Liver (tissue), 9 donors: ENCODE data around the gene PROS1. TPM values are rescaled to one million over a fixed set of nuclear protein-coding genes. Genes with fewer than 3 reads are reported as not detected.
"Not testable (repeated sequence)": the region's sequence is repeated elsewhere in the genome, so short reads cannot be mapped to it uniquely, and the experiment has no call there.

ENCODE experiments used
- DNase-seq: peaks from one replicate; pipeline ENCODE4 v3.0.0-alpha.2; 2017; ENCODE audit warnings: low spot score
- H3K27ac ChIP-seq, 2 donors: one replicate each; pipeline ENCODE4 v1.7.0; 2013; ENCODE audit warnings: inconsistent platforms in 2 of 2, low read length in 2 of 2, control low read depth in 1 of 2, low read depth in 1 of 2, mild to moderate bottlenecking in 1 of 2
- H3K27me3 ChIP-seq, 4 donors: one replicate each; pipeline versions ENCODE4 v1.6.1 to v1.7.0; 2013; ENCODE audit warnings: low read length in 3 of 4, inconsistent platforms in 1 of 4, mild to moderate bottlenecking in 1 of 4, moderate library complexity in 1 of 4; ENCODE audit not compliant: control insufficient read depth in 4 of 4, insufficient read depth in 4 of 4
- H3K36me3 ChIP-seq, 4 donors: one replicate each; pipeline versions ENCODE4 v1.6.1 to v1.7.0; 2013; ENCODE audit warnings: low read length in 3 of 4, mild to moderate bottlenecking in 3 of 4, low read depth in 1 of 4, moderate library complexity in 1 of 4; ENCODE audit not compliant: control insufficient read depth in 4 of 4, insufficient read depth in 3 of 4
- H3K4me1 ChIP-seq, 4 donors: one replicate each; pipeline versions ENCODE4 v1.6.1 to v1.7.0; 2013; ENCODE audit warnings: low read length in 3 of 4, mild to moderate bottlenecking in 3 of 4, moderate library complexity in 1 of 4; ENCODE audit not compliant: control insufficient read depth in 4 of 4, insufficient read depth in 4 of 4
- H3K4me3 ChIP-seq, 3 donors: one replicate each; pipeline versions ENCODE4 v1.6.1 to v1.7.0; 2013; ENCODE audit warnings: low read length in 3 of 3, control low read depth in 1 of 3, low read depth in 1 of 3, mild to moderate bottlenecking in 1 of 3
- H3K9ac ChIP-seq, 2 donors: one replicate each; pipeline ENCODE4 v1.7.0; 2013; ENCODE audit warnings: low read length in 2 of 2, mild to moderate bottlenecking in 2 of 2, moderate library complexity in 2 of 2, control low read depth in 1 of 2, low read depth in 1 of 2
- H3K9me3 ChIP-seq, 4 donors: one replicate each; pipeline versions ENCODE4 v1.6.1 to v1.7.0; 2013; ENCODE audit warnings: low read length in 3 of 4; ENCODE audit not compliant: control insufficient read depth in 4 of 4
- EGR1 ChIP-seq, 2 donors: IDR thresholded peaks; 2 replicates each; pipeline ENCODE4 v1.6.1; 2016 to 2018; ENCODE audit warnings: antibody characterized with exemption in 2 of 2, low read depth in 2 of 2
- FOXA1 ChIP-seq: IDR thresholded peaks from 2 replicates; pipeline ENCODE4 v1.6.1; 2016; ENCODE audit warnings: antibody characterized with exemption
- FOXA2 ChIP-seq: IDR thresholded peaks from 2 replicates; pipeline ENCODE4 v1.6.1; 2016; ENCODE audit warnings: antibody characterized with exemption
- GABPA ChIP-seq, 2 donors: IDR thresholded peaks in 1 of 2; conservative IDR thresholded peaks in 1 of 2; 2 replicates each; pipeline ENCODE4 v1.6.1; 2016; ENCODE audit warnings: antibody characterized with exemption in 2 of 2, mild to moderate bottlenecking in 1 of 2, moderate library complexity in 1 of 2
- HNF4A ChIP-seq, 2 donors: conservative IDR thresholded peaks; 2 replicates each; pipeline ENCODE4 v1.6.1; 2016; ENCODE audit warnings: antibody characterized with exemption in 2 of 2, mild to moderate bottlenecking in 2 of 2
- HNF4G ChIP-seq: IDR thresholded peaks from 2 replicates; pipeline ENCODE4 v1.6.1; 2016; ENCODE audit warnings: antibody characterized with exemption
- JUND ChIP-seq, 2 donors: IDR thresholded peaks; 2 replicates each; pipeline ENCODE4 v1.6.1; 2016; ENCODE audit warnings: antibody characterized with exemption in 2 of 2
- NR2F2 ChIP-seq: IDR thresholded peaks from 2 replicates; pipeline ENCODE4 v1.6.1; 2016; ENCODE audit warnings: antibody characterized with exemption
- RXRA ChIP-seq, 2 donors: IDR thresholded peaks; 2 replicates each; pipeline ENCODE4 v1.6.1; 2017 to 2018; ENCODE audit warnings: antibody characterized with exemption in 2 of 2, mild to moderate bottlenecking in 1 of 2
- SP1 ChIP-seq: IDR thresholded peaks from 2 replicates; pipeline ENCODE4 v1.6.1; 2018; ENCODE audit warnings: antibody characterized with exemption, mild to moderate bottlenecking
- TAF1 ChIP-seq: conservative IDR thresholded peaks from 2 replicates; pipeline ENCODE4 v1.6.1; 2016; ENCODE audit warnings: antibody characterized with exemption, mild to moderate bottlenecking
- YY1 ChIP-seq: IDR thresholded peaks from 2 replicates; pipeline ENCODE4 v1.6.1; 2016; ENCODE audit warnings: antibody characterized with exemption, mild to moderate bottlenecking
- WGBS: extraction: QIAGEN DNeasy Blood & Tissue Kit; methylation state at CpG from one replicate; pipeline ENCODE4 v1.1.7; 2013; 5-methylcytosine and 5-hydroxymethylcytosine counted together
- polyA plus RNA-seq, 2 donors: library from polyadenylated mRNA; stranded (reverse) in 1 of 2; unstranded in 1 of 2; fragments of 200-250 nt in 1 of 2; fragments of >200 nt in 1 of 2; fragmentation: Nextera tagmentation in 1 of 2; extraction: Ambion mirVana in 1 of 2; gene quantifications; one replicate each; pipeline versions ENCODE4 v1.2.1 to v1.2.3, GENCODE V29; 2013 to 2015
- total RNA-seq, 2 donors: library from RNA; depleted of rRNA; stranded (reverse); fragments of >200 nt; gene quantifications; one replicate each; pipeline ENCODE4 v1.2.3, GENCODE V29; 2014
- TF ChIP-seq, protein P1 (sequence below): IDR thresholded peaks from 2 replicates; pipeline ENCODE4 v1.6.1; 2016; ENCODE audit warnings: antibody characterized with exemption, mild to moderate bottlenecking
- TF ChIP-seq, protein P2 (sequence below): fragments of 150-350 bp; IDR thresholded peaks from 2 replicates; pipeline ENCODE4 v1.5.1; 2017; ENCODE audit warnings: improper control_type of control experiment, low read depth, low read length; ENCODE audit not compliant: missing input control
- TF ChIP-seq, protein P3 (sequence below): IDR thresholded peaks from 2 replicates; pipeline ENCODE4 v1.6.1; 2016; ENCODE audit warnings: antibody characterized with exemption
- TF ChIP-seq, protein P4 (sequence below): IDR thresholded peaks from 2 replicates; pipeline ENCODE4 v1.6.1; 2016; ENCODE audit warnings: antibody characterized with exemption
- TF ChIP-seq, protein P5 (sequence below): IDR thresholded peaks from 2 replicates; pipeline ENCODE4 v1.6.1; 2016; ENCODE audit warnings: antibody characterized with exemption
- donor health status: healthy.
- donor health status: healthy.
- donor health status: healthy.
- donor health status: healthy.
- donor health status: healthy.

Gene PROS1
- total and polyA plus RNA-seq, 4 donors: 88.9 to 252 (median 143) TPM

DNA sequence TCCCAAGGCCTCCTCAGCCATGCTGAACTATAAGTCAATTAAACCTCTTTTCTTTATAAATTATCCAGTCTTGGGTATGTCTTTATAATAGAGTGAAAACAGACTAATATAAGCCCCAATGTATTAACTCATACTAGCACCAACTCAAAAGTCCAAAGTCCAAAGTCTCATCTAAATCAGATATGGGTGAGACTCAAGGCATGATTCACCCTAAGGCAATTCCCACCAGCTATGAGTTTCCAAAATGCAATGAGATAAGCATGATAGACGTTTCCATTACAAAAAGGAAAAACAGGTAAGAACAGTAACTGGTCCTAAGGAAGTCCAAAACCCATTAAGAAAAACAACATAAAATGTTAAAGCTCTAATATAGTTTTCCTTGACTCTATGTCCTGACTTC is 60.1 kb downstream of the PROS1 start:
- H3K36me3 ChIP-seq, H3K9ac ChIP-seq, H3K4me1 ChIP-seq, H3K4me3 ChIP-seq, H3K27me3 ChIP-seq, DNase-seq, H3K27ac ChIP-seq, H3K9me3 ChIP-seq: not testable (repeated sequence)
- peak; percentile 45 for TF ChIP-seq HNF4G
- peak; percentile 59 to 81 for TF ChIP-seq HNF4A (conservative IDR thresholded peaks at IDR 0.05)
- WGBS: 36% methylated on average over 1 of the region's 1 CpG

DNA sequence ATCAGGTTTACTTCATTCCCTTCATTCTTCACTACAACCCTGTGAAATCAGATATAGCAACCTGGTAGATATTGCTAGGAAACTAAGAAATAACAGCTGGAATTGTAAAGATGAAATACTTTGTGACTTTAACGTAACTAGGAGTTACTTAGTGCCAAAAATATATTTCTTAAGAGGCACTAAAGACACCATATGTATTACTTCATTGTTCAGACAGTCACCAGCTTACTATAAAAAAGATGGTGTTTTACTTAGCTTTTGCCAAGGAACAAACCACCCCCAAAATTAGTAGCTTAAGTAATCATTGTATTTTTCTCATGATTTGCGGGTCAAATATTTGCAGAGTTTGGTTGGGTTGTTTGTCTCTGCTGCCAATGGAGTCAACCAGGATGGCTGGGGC is 62.5 kb downstream of the PROS1 start:
- no peak for TF ChIP-seq RXRA (IDR thresholded peaks at IDR 0.05)
- TF ChIP-seq TAF1: no peak
- Histone ChIP-seq H3K9ac (no peak overlapping the region), H3K27me3 (no peaks in the 10 kb centered on the region), H3K4me3 (no peak overlapping the region), H3K36me3 (peaks cover 0 to 10% (median 5%) of the 10 kb centered on the region in 4 donors), H3K9me3 (no peaks in the 10 kb centered on the region), H3K27ac (no peak overlapping the region), H3K4me1 (peaks cover 2 to 6% (median 3%) of the 10 kb centered on the region in 4 donors)
- WGBS: 91% methylated on average over 2 of the region's 2 CpGs
- DNase-seq: no peak

DNA sequence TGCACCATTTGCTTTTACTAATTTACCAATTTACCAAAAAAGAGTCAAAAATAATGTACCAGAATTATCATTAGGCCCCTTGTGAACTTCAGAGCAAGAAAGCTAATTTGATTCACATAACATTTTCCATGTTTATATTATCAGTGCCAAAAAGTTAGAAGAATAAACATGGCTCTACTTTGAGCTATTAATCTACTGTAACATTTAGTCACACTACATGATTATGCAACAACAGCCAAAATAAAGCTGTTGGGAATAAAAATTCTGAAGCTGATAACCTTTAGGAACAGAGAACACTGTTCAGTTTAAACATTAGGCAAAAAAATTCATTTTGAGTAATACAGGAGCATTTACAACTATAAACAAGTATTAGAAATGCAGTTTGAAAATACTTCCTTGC is 63.6 kb downstream of the PROS1 start:
- Histone ChIP-seq H3K4me1 (peaks cover 2 to 6% (median 3%) of the 10 kb centered on the region in 4 donors), H3K9me3 (no peaks in the 10 kb centered on the region), H3K9ac (no peak overlapping the region), H3K36me3 (peaks cover 0 to 12% (median 7%) of the 10 kb centered on the region in 4 donors), H3K4me3 (no peak overlapping the region), H3K27ac (peak overlapping the region in 1 of 2 donors; percentile 20), H3K27me3 (no peaks in the 10 kb centered on the region)
- no peak for TF ChIP-seq FOXA1
- TF ChIP-seq, protein P1, sequence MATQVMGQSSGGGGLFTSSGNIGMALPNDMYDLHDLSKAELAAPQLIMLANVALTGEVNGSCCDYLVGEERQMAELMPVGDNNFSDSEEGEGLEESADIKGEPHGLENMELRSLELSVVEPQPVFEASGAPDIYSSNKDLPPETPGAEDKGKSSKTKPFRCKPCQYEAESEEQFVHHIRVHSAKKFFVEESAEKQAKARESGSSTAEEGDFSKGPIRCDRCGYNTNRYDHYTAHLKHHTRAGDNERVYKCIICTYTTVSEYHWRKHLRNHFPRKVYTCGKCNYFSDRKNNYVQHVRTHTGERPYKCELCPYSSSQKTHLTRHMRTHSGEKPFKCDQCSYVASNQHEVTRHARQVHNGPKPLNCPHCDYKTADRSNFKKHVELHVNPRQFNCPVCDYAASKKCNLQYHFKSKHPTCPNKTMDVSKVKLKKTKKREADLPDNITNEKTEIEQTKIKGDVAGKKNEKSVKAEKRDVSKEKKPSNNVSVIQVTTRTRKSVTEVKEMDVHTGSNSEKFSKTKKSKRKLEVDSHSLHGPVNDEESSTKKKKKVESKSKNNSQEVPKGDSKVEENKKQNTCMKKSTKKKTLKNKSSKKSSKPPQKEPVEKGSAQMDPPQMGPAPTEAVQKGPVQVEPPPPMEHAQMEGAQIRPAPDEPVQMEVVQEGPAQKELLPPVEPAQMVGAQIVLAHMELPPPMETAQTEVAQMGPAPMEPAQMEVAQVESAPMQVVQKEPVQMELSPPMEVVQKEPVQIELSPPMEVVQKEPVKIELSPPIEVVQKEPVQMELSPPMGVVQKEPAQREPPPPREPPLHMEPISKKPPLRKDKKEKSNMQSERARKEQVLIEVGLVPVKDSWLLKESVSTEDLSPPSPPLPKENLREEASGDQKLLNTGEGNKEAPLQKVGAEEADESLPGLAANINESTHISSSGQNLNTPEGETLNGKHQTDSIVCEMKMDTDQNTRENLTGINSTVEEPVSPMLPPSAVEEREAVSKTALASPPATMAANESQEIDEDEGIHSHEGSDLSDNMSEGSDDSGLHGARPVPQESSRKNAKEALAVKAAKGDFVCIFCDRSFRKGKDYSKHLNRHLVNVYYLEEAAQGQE: no peak
- TF ChIP-seq HNF4G: no peak
- TF ChIP-seq, protein P2, sequence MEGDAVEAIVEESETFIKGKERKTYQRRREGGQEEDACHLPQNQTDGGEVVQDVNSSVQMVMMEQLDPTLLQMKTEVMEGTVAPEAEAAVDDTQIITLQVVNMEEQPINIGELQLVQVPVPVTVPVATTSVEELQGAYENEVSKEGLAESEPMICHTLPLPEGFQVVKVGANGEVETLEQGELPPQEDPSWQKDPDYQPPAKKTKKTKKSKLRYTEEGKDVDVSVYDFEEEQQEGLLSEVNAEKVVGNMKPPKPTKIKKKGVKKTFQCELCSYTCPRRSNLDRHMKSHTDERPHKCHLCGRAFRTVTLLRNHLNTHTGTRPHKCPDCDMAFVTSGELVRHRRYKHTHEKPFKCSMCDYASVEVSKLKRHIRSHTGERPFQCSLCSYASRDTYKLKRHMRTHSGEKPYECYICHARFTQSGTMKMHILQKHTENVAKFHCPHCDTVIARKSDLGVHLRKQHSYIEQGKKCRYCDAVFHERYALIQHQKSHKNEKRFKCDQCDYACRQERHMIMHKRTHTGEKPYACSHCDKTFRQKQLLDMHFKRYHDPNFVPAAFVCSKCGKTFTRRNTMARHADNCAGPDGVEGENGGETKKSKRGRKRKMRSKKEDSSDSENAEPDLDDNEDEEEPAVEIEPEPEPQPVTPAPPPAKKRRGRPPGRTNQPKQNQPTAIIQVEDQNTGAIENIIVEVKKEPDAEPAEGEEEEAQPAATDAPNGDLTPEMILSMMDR: no peak
- TF ChIP-seq TAF1: no peak
- TF ChIP-seq YY1: no peak
- TF ChIP-seq NR2F2: peak; percentile 53
- no peak for TF ChIP-seq HNF4A (conservative IDR thresholded peaks at IDR 0.05)
- no peak for TF ChIP-seq FOXA2
- no peak for TF ChIP-seq JUND (IDR thresholded peaks at IDR 0.05)
- peak; percentile 9 for TF ChIP-seq SP1
- no peak for TF ChIP-seq GABPA (IDR thresholded peaks at IDR 0.05 in 1 of 2, conservative IDR thresholded peaks at IDR 0.05 in 1 of 2)
- TF ChIP-seq EGR1 (IDR thresholded peaks at IDR 0.05; ENCODE audit: low read depth in 2 of 2): no peak
- TF ChIP-seq, protein P3, sequence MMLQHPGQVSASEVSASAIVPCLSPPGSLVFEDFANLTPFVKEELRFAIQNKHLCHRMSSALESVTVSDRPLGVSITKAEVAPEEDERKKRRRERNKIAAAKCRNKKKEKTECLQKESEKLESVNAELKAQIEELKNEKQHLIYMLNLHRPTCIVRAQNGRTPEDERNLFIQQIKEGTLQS: no peak
- TF ChIP-seq, protein P4, sequence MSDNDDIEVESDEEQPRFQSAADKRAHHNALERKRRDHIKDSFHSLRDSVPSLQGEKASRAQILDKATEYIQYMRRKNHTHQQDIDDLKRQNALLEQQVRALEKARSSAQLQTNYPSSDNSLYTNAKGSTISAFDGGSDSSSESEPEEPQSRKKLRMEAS: no peak
- TF ChIP-seq, protein P5, sequence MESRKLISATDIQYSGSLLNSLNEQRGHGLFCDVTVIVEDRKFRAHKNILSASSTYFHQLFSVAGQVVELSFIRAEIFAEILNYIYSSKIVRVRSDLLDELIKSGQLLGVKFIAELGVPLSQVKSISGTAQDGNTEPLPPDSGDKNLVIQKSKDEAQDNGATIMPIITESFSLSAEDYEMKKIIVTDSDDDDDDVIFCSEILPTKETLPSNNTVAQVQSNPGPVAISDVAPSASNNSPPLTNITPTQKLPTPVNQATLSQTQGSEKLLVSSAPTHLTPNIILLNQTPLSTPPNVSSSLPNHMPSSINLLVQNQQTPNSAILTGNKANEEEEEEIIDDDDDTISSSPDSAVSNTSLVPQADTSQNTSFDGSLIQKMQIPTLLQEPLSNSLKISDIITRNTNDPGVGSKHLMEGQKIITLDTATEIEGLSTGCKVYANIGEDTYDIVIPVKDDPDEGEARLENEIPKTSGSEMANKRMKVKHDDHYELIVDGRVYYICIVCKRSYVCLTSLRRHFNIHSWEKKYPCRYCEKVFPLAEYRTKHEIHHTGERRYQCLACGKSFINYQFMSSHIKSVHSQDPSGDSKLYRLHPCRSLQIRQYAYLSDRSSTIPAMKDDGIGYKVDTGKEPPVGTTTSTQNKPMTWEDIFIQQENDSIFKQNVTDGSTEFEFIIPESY: no peak
- peak in 1 of 2 donors; percentile 15 for TF ChIP-seq RXRA (IDR thresholded peaks at IDR 0.05)
- DNase-seq: no peak
